Body of pancreas (tissue), 4 donors: Measurements from ENCODE around the gene MOCS2.

ENCODE experiments used
- POLR2A ChIP-seq, 3 donors: fragments of 450-650 bp; IDR thresholded peaks; one replicate each; pipeline ENCODE4 v1.6.1; 2016; ENCODE audit warnings: antibody characterized with exemption in 3 of 3, mild to moderate bottlenecking in 2 of 3
- TF ChIP-seq, protein P1 (sequence below), 7 experiments: fragments of 450-650 bp in 4 of 7; fragments of 200-600 bp in 3 of 7; sonication (generic) in 3 of 7; IDR thresholded peaks; one replicate each; pipeline ENCODE4 v1.5.1; 2016 to 2019; ENCODE audit warnings: antibody characterized with exemption in 7 of 7

DNA sequence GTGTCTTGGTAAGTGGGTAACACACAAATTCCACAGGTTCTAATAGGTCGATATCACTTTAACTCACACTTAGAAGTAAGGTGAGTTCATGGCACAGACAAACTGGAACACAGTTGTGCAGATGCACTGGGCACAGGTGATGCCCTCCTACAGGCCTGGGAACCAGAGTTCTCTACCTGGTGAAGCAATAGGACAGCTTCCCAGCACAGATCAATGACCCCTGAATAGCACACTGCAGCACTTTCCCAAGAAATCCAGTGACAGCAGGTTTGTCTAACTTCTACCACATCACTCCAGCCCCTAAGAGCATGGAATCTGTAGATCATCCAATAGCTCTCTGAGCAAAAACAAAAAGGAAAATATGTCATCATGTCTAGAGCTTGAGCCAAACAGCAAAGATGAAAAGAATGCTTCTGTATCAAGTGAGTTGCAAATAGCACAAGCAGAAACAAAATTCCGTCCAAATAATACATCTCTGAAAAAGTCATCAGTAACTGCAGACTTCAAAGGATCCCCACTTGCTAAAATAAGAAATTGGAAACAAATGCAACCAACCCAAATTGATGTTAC lies 33.5 kb downstream of the MOCS2 start:
- TF ChIP-seq POLR2A (IDR thresholded peaks at IDR 0.05): no peak
- TF ChIP-seq, protein P1, sequence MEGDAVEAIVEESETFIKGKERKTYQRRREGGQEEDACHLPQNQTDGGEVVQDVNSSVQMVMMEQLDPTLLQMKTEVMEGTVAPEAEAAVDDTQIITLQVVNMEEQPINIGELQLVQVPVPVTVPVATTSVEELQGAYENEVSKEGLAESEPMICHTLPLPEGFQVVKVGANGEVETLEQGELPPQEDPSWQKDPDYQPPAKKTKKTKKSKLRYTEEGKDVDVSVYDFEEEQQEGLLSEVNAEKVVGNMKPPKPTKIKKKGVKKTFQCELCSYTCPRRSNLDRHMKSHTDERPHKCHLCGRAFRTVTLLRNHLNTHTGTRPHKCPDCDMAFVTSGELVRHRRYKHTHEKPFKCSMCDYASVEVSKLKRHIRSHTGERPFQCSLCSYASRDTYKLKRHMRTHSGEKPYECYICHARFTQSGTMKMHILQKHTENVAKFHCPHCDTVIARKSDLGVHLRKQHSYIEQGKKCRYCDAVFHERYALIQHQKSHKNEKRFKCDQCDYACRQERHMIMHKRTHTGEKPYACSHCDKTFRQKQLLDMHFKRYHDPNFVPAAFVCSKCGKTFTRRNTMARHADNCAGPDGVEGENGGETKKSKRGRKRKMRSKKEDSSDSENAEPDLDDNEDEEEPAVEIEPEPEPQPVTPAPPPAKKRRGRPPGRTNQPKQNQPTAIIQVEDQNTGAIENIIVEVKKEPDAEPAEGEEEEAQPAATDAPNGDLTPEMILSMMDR (IDR thresholded peaks at IDR 0.05): no peak
